OCI-M2 (cell line): ENCODE data around the gene MOSPD3.
"Not testable (repeated sequence)": the region's sequence is repeated elsewhere in the genome, so short reads cannot be mapped to it uniquely, and the experiment has no call there.

Source experiments
- DNase-seq: peaks from one replicate; lab custom pipeline; 2025; ENCODE audit not compliant: unreplicated experiment; lab: John Stamatoyannopoulos, UW

The MOSPD3 gene, protein sequence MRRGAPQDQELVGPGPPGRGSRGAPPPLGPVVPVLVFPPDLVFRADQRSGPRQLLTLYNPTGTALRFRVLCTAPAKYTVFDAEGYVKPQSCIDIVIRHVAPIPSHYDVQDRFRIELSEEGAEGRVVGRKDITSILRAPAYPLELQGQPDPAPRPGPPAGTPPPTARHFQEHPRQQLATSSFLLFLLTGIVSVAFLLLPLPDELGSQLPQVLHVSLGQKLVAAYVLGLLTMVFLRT

DNA sequence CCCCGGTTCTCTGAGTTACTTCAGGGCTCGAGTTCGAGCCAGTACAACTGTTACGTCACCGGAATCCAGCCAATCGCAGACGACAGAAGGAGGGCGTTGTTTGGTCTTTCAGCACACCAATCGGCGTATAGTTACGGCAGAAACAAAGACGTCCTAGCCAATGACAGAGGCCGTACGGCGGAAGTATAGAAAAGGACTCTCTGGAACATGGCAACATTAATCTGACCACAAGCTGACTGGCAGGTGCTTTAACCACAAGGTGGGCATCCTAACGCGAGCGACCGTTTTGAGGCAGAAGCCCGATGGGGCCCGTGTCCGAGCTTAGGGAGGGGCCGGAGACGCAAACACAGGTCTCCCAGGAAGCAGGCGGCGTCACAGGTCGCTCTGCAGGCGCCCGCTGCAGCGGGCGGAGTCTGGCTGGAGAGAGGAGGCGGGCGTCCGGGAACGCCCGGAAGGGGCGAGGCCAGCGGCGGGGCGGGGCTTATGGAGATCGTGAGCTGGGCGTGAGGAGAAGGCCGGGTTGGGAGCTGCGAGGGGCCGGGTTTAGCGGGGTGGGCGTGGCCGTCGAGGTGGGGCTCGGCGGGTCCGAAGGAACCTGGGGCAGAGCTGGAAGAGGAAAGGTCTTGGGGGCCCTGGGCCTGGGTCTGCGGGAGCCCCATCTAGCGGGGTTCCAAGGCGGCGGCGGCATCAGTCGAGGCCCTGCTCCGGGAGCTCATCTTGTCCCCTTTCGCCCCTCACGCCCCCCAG lies at the start of gene MOSPD3:
Gene MOSPD3 (plus strand): TSS at position 558 of the 747 bp plus-strand sequence. CDS start 252 bp downstream, outside the sequence.
- peak; percentile 91 for DNase-seq

DNA sequence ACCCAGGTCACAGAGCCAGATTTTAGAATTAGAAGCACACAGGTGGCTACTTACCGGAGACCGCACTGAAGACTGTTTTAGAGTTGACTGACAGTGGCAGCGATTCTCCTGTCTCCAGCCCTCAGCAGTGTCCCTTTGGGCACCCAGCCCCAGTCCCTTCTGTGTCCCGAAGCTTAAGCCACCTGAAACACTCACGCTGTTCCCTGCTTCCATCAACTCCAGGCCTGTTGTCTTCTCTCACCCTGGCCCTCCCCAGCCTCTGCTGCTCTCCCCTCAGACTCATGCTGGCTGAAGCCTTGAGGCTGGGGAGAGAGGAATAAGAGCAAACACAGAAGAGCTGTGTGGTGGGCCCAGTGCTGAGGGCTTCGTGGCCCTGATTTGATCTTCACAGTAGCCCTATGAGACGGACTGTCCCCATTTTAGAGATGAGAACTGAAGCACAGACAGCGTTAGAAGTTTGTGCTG lies 49.2 kb upstream of the MOSPD3 start:
- DNase-seq, result no peak

DNA sequence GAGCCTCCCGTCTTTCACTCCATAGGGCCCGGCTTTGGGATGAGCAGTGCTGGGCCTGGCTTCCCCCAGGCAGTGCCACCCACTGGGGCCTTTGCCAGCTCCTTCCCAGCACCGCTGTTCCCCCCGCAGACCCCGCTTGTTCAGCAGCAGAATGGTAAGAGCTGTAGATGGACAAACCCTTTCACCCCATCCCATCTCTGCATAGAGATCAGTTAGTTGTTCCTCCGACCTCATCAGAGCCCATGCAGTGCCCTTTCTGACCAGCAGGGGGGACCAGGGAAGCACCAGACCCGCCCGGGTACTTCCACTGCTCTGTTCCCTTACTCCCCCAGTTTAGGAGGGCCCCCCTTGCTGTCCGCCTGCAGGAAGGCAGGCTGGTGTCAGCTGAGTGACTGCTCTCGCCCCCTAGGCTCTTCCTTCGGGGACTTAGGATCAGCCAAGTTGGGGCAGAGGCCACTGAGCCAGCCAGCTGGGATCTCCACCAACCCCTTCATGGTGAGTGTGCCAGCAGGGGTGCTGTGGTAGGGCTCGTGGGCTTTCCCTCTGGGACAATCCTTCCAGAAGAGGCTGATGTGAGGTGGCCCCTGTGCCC lies 48.4 kb upstream of the MOSPD3 start:
- no peak for DNase-seq

- not testable (repeated sequence) for DNase-seq
Observed at GRCh38 chr7:100564405-100564804, 47.9 kb upstream of the MOSPD3 start.

DNA sequence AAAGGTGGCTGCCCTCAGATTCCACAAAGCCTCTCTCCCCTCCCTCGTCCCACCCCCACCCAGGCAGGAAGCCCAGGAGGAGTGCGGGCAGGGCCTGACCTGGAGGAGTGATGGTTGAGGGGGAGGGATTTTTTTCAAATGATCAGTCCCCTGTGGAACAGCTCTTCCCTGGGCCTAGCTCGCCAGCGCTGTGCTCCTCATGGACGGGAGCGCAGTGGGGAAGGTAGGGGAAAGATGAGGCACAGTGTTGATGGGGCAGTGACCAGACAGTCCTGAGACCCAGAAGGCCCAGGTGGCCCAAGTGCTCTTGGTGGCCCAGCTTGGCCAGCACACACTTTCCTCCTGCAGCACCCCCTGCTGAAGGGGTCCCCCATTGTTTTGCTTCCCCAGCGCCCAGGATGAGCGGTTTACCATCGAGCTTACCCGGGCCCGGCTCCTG lies 47.2 kb upstream of the MOSPD3 start:
- DNase-seq, result no peak

- no peak for DNase-seq
Observed at GRCh38 chr7:100566018-100566531, 46.3 kb upstream of the MOSPD3 start.

DNA sequence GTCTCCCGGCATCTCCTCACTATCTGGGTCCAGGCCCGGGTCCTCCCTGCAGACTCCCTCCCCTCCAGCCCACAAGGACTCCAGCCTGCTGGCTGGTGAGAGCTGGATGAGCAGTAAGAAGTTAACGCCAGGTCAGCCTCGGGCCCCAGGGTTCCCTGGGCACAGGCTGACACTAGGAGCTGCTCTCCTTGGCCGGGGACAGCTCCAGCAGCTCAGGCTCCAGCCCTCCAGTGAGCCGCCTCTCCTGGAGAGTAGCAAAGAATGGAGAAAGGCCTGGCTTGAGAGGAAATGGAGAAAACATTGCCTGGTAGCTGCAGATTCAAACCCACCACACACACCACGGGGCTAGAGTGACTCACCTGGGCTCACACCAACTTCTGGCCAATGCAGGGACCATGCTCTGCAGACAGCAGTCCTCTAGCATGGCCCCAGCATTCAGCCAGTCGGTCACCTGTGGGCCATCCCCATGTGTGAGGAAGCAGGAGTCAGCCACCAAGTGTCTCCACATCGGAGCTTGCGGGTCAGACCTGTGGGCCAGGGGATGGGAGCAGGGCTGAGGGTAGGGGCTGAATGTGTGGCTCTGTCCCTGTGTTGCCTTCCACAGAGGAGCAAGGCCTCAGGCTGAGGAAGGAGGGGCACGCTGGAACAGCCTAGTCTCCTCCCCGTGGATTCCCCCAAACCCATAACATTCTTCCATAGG lies 45.2 kb upstream of the MOSPD3 start:
- no peak for DNase-seq

- DNase-seq, result no peak
Observed at GRCh38 chr7:100567751-100568175, 44.6 kb upstream of the MOSPD3 start.

GRCh38 chr7:100568176-100568895 lies 44.0 kb upstream of the MOSPD3 start:
- DNase-seq, result no peak

DNA sequence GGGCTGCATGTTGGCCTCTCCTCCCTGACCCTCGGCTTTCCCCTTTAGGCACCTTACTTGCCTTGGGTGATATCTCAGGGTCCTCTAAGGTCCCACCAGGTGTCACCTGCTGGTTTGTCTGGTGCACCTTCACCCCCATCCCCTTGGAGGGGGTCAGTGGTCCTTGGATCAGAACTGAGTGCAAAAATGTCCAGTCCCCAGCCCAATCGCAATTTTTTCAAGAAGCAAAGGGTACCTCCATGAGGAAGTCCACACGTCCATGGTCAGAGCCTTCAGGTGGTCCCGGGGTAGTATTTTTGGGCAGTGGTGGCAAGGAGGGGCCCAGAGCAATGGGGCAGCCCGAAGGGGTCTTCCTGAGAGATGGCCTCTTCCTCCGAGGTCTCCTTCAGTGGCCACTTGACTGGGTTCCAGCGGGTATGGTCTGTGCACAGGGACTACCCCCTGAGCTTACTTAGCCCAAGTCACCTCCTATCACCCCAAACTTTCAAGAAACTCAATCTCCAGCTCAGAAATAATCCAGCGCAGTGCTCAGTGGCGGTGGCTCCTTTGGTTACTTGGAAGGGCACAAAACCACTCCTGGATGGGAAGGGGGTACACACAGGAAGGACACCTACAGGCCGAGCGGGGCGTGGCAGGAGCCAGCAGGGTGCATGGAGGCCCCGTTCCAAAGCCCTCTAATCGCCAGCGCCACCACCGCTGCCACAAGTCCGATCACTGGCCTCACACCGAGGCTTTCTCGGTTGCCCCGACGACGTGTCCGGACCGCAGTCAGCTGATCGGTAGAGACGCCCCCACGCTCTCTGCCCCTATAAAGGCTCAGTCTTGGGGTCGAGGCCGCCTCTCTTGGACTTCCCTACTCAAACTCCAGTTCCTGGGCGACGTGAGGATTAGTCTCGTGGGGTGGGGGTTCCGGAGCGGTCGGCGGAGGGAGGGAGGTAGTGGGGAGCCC lies 43.2 kb upstream of the MOSPD3 start:
- peak; percentile 77 for DNase-seq

DNA sequence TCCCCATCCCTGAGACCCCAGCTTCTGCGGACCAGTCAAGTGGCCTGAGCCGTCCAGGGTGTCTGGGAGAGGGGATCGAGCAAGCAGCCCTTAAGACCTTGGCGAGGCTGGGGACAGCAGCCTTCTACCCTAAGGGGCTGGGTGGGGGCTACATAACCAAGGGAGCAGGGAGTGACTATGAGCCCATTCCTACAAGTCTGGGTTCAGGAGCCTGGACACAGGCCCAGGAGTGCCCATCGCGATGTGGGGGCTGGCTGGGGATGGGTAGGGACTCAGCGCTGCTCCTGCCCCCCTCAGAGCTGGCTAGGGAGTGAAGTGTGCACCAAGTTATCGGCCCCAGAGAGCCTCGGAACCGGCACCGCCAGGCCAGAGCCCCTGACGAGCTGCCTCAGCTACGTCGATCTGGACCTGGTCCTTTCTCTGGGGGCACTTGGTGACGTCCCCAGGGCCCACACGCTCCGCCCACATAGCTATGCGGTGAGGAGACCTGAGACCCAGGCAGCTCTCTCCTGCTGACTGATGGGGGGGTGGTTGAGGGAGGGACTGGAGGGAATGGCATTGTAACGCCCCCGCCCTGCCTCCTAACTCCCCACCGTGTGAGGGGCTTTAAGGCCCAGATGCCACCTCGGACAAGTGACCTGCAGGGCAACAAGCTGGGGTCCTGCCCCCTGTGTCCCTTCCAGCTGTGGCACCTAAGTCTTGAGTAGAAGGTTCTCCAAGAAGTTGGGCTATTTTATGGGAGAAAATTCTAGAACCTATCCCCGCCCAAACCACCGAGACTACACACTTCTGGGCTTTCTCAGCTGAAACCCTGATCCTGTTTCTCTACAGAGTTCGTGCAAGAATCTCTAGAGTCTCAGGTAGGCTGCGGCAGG lies 41.1 kb upstream of the MOSPD3 start:
- no peak for DNase-seq

- no peak for DNase-seq
Observed at GRCh38 chr7:100571829-100572116, 40.6 kb upstream of the MOSPD3 start.

- no peak for DNase-seq
Observed at GRCh38 chr7:100572281-100572948, 39.9 kb upstream of the MOSPD3 start.

DNA sequence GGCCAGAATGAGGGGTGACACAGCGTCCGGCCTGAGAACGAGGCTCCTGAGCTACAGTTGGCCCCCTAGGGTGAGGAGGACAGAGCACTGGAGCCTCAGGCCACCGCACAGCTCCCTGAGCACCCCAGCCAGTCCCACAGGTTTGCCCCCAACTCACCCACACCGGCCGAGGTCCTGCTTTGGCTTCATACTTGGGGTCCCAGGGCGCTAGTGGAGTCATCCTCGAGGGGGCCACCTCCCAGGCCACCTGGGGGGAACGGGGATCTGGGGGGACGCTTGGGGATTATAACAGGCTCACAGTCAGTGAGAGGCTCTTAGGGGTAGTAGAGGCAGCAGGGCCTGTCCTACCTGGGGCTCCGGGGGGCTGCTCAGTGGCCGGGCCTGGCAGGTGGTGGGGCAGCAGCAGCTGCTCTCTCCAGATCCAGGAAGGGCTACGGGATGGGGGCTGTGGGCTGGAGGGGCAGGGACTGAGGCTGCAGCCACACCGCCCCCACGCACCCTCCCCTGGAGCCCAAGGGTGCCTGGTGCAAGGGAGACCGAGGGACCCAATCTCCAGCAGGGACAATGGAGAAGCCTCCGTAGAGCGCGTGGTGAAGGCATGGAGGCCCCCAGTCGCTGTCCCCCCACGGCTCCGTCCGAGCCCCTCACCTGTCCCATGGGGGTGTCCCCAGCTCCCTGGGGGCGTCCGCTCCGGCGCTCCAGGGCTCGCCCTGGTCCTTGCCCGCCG lies 39.2 kb upstream of the MOSPD3 start:
- no peak for DNase-seq

GRCh38 chr7:100573691-100574361 lies 38.5 kb upstream of the MOSPD3 start, which contains the start of gene SAP25:
Gene SAP25 (minus strand): TSS chr7:100573900. CDS start chr7:100573742, 158 bp downstream.
- DNase-seq, result no peak

- no peak for DNase-seq
Observed at GRCh38 chr7:100574362-100575205, 37.8 kb upstream of the MOSPD3 start.
